ENCODE results near the gene FAM13B.

Gene FAM13B

DNA sequence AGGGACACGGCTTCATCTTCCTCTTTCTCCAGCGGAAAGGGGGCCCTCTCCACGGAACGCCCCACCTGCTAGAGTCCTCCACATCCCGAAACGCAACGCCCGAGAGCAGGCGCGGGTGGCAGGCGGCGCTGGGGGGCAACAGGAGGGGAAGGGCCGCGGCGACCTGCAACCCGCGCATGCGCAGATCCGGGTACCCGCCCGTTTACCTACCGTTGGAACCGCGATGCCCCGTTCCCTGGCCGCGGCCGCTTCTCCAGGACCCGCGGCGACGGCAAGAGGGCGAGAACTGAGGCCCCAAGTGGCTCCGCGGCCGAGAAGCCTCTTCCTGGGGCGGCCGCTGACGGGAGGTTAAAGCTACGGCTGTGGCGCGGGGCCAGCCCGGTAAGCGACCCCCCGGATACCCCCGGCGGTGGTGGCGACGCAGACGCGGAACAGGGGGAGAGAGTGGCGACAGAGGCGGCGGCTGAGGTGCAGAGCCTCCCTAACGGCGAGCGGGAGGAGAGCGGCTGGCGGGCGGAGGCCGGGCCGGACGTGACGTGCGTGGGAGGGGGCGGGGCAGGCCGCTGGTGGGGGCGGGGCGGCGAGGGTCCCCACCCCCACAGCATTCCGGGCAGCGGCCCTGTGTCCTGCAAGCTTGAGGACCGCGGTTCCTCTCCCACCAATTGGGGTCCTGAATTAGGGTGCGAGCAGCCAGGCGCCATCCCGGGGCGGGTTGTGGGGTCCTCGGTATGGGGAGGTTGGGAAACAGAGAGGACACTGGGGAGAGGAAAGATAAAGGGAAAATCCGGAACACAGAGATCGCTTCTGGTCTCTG lies at the start of gene FAM13B:
TSS of gene FAM13B (minus strand) at position 508 of the 814 bp plus-strand sequence. CDS start 13,968 bp downstream, outside the sequence.
- peak within 1 kb of the TSS; percentile 81 for H3K4me2 ChIP-seq (ENCODE audit: low read length)
- no peak for TF ChIP-seq EZH2phosphoT487 (IDR thresholded peaks at IDR 0.05; ENCODE audit: borderline replicate concordance, low read length)
- TF ChIP-seq, protein P1, sequence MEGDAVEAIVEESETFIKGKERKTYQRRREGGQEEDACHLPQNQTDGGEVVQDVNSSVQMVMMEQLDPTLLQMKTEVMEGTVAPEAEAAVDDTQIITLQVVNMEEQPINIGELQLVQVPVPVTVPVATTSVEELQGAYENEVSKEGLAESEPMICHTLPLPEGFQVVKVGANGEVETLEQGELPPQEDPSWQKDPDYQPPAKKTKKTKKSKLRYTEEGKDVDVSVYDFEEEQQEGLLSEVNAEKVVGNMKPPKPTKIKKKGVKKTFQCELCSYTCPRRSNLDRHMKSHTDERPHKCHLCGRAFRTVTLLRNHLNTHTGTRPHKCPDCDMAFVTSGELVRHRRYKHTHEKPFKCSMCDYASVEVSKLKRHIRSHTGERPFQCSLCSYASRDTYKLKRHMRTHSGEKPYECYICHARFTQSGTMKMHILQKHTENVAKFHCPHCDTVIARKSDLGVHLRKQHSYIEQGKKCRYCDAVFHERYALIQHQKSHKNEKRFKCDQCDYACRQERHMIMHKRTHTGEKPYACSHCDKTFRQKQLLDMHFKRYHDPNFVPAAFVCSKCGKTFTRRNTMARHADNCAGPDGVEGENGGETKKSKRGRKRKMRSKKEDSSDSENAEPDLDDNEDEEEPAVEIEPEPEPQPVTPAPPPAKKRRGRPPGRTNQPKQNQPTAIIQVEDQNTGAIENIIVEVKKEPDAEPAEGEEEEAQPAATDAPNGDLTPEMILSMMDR (IDR thresholded peaks at IDR 0.05; ENCODE audit: low read depth, low read length, poor library complexity, severe bottlenecking), result no peak
- H4K20me1 ChIP-seq (ENCODE audit: control insufficient read depth, insufficient read depth, low read depth, low read length), result peaks cover 23% of the 10 kb centered on the region
- peaks cover 54% of the 10 kb centered on the region for H3K79me2 ChIP-seq (ENCODE audit: control insufficient read depth, low read length)
- H3F3A ChIP-seq (ENCODE audit: control insufficient read depth, insufficient read depth), result peaks cover 9% of the 10 kb centered on the region
- H3K4me1 ChIP-seq (ENCODE audit: control insufficient read depth, low read length), result peaks cover 70% of the 10 kb centered on the region
- peaks cover 40% of the 10 kb centered on the region for H3K36me3 ChIP-seq (ENCODE audit: control insufficient read depth, low read length)
- H3K9me3 ChIP-seq (ENCODE audit: control insufficient read depth, insufficient read depth, low read length), result no peaks in the 10 kb centered on the region
- H3K9me2 ChIP-seq (replicated peaks; ENCODE audit: control insufficient read depth, low read length), result no peaks in the 10 kb centered on the region
- H3K4me3 ChIP-seq (ENCODE audit: low read length), result peak within 1 kb of the TSS; percentile 94
- peak within 1 kb of the TSS; percentile 94 for H3K27ac ChIP-seq (ENCODE audit: low read depth, low read length)
- no peaks in the 10 kb centered on the region for H3K27me3 ChIP-seq (ENCODE audit: control insufficient read depth, low read length)

DNA sequence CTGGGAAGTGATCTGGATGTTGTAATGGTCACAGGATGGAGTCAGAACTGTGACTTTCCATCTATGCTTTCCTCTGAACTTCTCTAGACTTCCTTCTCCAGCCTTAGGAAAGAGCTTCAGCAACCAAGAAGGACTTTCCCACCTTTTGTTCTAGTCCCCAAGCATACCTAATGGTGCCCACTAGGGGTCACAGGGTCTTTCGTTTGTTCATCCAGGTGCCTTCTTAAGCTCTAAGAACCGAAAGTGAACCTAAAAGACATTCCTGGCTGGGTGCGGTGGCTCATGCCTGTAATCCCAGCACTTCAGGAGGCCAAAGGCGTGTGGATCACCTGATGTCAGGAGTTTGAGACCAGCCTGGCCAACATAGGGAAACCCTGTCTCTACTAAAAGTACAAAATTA lies 49.2 kb upstream of the FAM13B start:
- Histone ChIP-seq H3K79me2 (ENCODE audit: control insufficient read depth, low read length) (no peaks in the 10 kb centered on the region), H4K20me1 (ENCODE audit: control insufficient read depth, insufficient read depth, low read depth, low read length) (no peaks in the 10 kb centered on the region), H3K4me2 (ENCODE audit: low read length) (no peak overlapping the region), H3K4me1 (ENCODE audit: control insufficient read depth, low read length) (peaks cover 10% of the 10 kb centered on the region), H3K27me3 (ENCODE audit: control insufficient read depth, low read length) (peaks cover 2% of the 10 kb centered on the region; the same call in 1 of the 2 replicates), H3K9me2 (replicated peaks; ENCODE audit: control insufficient read depth, low read length) (no peaks in the 10 kb centered on the region), H3K36me3 (ENCODE audit: control insufficient read depth, low read length) (no peaks in the 10 kb centered on the region), H3K27ac (ENCODE audit: low read depth, low read length) (no peak overlapping the region), H3F3A (ENCODE audit: control insufficient read depth, insufficient read depth) (no peaks in the 10 kb centered on the region), H3K4me3 (ENCODE audit: low read length) (no peak overlapping the region), H3K9me3 (ENCODE audit: control insufficient read depth, insufficient read depth, low read length) (no peaks in the 10 kb centered on the region)
- TF ChIP-seq, protein P1 (IDR thresholded peaks at IDR 0.05; ENCODE audit: low read depth, low read length, poor library complexity, severe bottlenecking), result peak; percentile 39
- TF ChIP-seq EZH2phosphoT487 (IDR thresholded peaks at IDR 0.05; ENCODE audit: borderline replicate concordance, low read length), result no peak

- TF ChIP-seq, protein P1 (IDR thresholded peaks at IDR 0.05; ENCODE audit: low read depth, low read length, poor library complexity, severe bottlenecking), result no peak
- TF ChIP-seq EZH2phosphoT487 (IDR thresholded peaks at IDR 0.05; ENCODE audit: borderline replicate concordance, low read length), result no peak
- no peaks in the 10 kb centered on the region for H3K9me3 ChIP-seq (ENCODE audit: control insufficient read depth, insufficient read depth, low read length)
- H3F3A ChIP-seq (ENCODE audit: control insufficient read depth, insufficient read depth), result peaks cover 4% of the 10 kb centered on the region; the same call in 1 of the 2 replicates
- no peaks in the 10 kb centered on the region for H4K20me1 ChIP-seq (ENCODE audit: control insufficient read depth, insufficient read depth, low read depth, low read length)
- no peak overlapping the region for H3K27ac ChIP-seq (ENCODE audit: low read depth, low read length)
- H3K4me2 ChIP-seq (ENCODE audit: low read length), result no peak overlapping the region
- H3K79me2 ChIP-seq (ENCODE audit: control insufficient read depth, low read length), result no peaks in the 10 kb centered on the region
- H3K4me3 ChIP-seq (ENCODE audit: low read length), result no peak overlapping the region
- H3K36me3 ChIP-seq (ENCODE audit: control insufficient read depth, low read length), result no peaks in the 10 kb centered on the region
- H3K4me1 ChIP-seq (ENCODE audit: control insufficient read depth, low read length), result peaks cover 10% of the 10 kb centered on the region
- no peaks in the 10 kb centered on the region for H3K9me2 ChIP-seq (replicated peaks; ENCODE audit: control insufficient read depth, low read length)
- H3K27me3 ChIP-seq (ENCODE audit: control insufficient read depth, low read length), result peaks cover 2% of the 10 kb centered on the region; the same call in 1 of the 2 replicates
Measured at GRCh38 chr5:138078006-138078643, 45.2 kb upstream of the FAM13B start.

Data from DOHH2 (cell line).